Panc1 (cell line): ENCODE measurements around the gene PLEKHG5.

Experiments used
- POLR2AphosphoS5 ChIP-seq: IDR thresholded peaks from 2 replicates; pipeline ENCODE4 v1.6.1; 2012; ENCODE audit warnings: mild to moderate bottlenecking, low read depth, low read length, moderate library complexity
- SIN3A ChIP-seq: IDR thresholded peaks from 2 replicates; pipeline ENCODE4 v1.6.1; 2012; ENCODE audit warnings: low read depth, mild to moderate bottlenecking, low read length, moderate library complexity, borderline replicate concordance; ENCODE audit not compliant: insufficient read depth
- TF ChIP-seq, protein P1 (sequence below): fragments of 450-650 bp; IDR thresholded peaks from 2 replicates; pipeline ENCODE4 v1.5.1; 2017; ENCODE audit warnings: mild to moderate bottlenecking
- TF ChIP-seq, protein P2 (sequence below), 2 experiments: IDR thresholded peaks; 2 replicates each; pipeline ENCODE4 v1.6.1; 2011 to 2012; ENCODE audit warnings: low read depth in 2 of 2, control low read depth in 1 of 2, low read length in 1 of 2, mild to moderate bottlenecking in 1 of 2, moderate library complexity in 1 of 2; ENCODE audit not compliant: insufficient read depth in 1 of 2

GRCh38 chr1:6466751-6467150 is 24.7 kb downstream of the PLEKHG5 start:
- TF ChIP-seq, protein P1, sequence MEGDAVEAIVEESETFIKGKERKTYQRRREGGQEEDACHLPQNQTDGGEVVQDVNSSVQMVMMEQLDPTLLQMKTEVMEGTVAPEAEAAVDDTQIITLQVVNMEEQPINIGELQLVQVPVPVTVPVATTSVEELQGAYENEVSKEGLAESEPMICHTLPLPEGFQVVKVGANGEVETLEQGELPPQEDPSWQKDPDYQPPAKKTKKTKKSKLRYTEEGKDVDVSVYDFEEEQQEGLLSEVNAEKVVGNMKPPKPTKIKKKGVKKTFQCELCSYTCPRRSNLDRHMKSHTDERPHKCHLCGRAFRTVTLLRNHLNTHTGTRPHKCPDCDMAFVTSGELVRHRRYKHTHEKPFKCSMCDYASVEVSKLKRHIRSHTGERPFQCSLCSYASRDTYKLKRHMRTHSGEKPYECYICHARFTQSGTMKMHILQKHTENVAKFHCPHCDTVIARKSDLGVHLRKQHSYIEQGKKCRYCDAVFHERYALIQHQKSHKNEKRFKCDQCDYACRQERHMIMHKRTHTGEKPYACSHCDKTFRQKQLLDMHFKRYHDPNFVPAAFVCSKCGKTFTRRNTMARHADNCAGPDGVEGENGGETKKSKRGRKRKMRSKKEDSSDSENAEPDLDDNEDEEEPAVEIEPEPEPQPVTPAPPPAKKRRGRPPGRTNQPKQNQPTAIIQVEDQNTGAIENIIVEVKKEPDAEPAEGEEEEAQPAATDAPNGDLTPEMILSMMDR: no peak
- TF ChIP-seq POLR2AphosphoS5 (no peak), SIN3A (no peak)
- TF ChIP-seq, protein P2, sequence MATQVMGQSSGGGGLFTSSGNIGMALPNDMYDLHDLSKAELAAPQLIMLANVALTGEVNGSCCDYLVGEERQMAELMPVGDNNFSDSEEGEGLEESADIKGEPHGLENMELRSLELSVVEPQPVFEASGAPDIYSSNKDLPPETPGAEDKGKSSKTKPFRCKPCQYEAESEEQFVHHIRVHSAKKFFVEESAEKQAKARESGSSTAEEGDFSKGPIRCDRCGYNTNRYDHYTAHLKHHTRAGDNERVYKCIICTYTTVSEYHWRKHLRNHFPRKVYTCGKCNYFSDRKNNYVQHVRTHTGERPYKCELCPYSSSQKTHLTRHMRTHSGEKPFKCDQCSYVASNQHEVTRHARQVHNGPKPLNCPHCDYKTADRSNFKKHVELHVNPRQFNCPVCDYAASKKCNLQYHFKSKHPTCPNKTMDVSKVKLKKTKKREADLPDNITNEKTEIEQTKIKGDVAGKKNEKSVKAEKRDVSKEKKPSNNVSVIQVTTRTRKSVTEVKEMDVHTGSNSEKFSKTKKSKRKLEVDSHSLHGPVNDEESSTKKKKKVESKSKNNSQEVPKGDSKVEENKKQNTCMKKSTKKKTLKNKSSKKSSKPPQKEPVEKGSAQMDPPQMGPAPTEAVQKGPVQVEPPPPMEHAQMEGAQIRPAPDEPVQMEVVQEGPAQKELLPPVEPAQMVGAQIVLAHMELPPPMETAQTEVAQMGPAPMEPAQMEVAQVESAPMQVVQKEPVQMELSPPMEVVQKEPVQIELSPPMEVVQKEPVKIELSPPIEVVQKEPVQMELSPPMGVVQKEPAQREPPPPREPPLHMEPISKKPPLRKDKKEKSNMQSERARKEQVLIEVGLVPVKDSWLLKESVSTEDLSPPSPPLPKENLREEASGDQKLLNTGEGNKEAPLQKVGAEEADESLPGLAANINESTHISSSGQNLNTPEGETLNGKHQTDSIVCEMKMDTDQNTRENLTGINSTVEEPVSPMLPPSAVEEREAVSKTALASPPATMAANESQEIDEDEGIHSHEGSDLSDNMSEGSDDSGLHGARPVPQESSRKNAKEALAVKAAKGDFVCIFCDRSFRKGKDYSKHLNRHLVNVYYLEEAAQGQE (IDR thresholded peaks at IDR 0.05; ENCODE audit: insufficient read depth in 1 of 2, low read depth in 2 of 2, low read length in 1 of 2): no peak
